ENCODE data around the gene LARGE1.

The LARGE1 gene

DNA sequence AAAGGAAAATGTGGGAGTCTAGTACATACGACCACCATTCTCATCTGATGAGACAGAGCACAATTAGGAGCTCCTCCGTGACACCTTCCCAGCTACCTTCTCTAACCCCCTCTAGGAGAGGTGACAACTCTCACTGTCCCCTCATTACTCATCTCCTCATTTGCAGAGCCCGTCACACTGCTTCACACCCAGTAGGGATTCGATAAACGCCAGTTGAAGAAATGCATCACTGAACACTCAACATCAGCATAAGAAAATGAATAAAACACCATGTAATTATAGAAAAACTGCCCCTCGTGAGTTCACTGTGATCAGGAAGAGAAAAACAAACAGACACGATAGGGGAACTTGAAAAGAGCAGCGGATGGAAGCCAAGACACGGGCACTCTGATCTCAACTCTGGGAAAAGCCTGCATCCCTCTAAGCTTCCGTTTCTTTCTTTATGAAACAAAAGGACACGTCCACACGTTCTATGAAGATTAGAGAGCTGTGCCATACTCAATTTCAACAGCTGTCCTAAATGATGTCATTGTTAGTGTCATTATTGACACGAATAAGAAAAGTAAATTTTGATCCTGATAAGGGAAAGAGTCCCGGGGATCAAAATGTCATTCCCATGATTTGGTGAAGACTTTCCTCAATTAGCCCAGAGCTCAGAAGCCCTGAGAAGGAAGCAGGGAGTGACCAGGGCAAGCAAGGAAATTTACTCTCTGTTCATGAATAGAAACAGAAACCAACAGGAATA is 356.9 kb downstream of the LARGE1 start:
- Histone ChIP-seq H3K9me3 (ENCODE audit: control insufficient read depth, insufficient read depth, low read length) (no peaks in the 10 kb centered on the region), H3K9ac (ENCODE audit: low read depth, low read length) (no peak overlapping the region), H3K4me1 (ENCODE audit: insufficient read depth, low read length) (no peaks in the 10 kb centered on the region), H3K36me3 (ENCODE audit: insufficient read depth, low read length) (no peaks in the 10 kb centered on the region; the same call in 1 of the 2 replicates)

DNA sequence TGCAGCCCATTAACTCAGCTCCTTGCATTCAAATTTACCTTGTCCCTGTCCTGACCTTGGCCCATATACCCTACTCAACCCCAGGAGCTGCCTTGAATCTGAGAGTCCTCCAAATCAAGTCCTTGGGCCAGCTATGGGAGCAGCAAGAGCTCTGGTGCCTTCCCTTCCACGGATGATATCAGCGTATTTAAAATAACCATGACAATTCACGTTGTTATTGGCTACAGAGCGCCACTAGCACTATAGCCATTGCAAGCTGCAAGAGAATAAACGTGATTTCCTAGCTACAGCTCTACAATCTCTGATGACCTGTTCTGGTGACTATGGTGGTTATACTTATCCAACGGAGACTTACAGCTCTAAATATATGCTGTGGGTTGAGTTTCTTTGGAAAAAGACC is 357.8 kb downstream of the LARGE1 start:
- Histone ChIP-seq H3K9me3 (ENCODE audit: control insufficient read depth, insufficient read depth, low read length) (no peaks in the 10 kb centered on the region), H3K36me3 (ENCODE audit: insufficient read depth, low read length) (no peaks in the 10 kb centered on the region; the same call in 1 of the 2 replicates), H3K9ac (ENCODE audit: low read depth, low read length) (no peak overlapping the region), H3K4me1 (ENCODE audit: insufficient read depth, low read length) (no peaks in the 10 kb centered on the region)

DNA sequence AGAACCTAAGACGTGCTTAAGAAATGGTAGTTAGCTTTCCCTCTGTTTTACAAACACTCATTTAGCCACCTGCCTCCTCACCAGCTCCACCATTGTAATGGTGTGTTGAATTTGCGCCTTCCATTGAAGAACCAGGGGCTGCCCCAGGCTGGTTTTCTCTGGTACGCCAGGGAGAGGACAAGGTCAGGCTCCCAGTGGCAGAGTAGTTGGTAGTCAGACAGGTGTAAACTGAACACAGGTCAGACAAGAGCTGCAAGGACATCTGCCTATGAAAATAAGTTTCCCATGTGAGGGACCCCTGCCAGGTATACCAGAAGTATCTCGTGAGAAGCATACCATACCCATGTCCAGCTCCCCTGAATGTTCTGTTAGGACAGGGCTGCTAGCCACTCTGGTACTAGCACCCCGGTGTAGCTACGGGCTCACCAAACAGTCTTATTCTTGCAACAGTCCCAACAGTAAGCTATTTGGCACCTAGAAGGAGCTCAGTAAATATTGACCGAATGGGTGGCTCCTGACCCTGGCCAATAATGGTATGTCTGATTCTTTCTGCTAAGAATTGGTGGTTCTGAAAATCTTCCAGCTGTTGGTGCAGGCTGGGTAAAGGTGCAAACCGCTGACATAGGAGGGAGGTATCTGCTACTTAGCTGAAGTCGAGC is 359.0 kb downstream of the LARGE1 start:
- Histone ChIP-seq H3K9ac (ENCODE audit: low read depth, low read length) (no peak overlapping the region), H3K36me3 (ENCODE audit: insufficient read depth, low read length) (no peaks in the 10 kb centered on the region; the same call in 1 of the 2 replicates), H3K4me1 (ENCODE audit: insufficient read depth, low read length) (no peaks in the 10 kb centered on the region), H3K9me3 (ENCODE audit: control insufficient read depth, insufficient read depth, low read length) (no peaks in the 10 kb centered on the region)

DNA sequence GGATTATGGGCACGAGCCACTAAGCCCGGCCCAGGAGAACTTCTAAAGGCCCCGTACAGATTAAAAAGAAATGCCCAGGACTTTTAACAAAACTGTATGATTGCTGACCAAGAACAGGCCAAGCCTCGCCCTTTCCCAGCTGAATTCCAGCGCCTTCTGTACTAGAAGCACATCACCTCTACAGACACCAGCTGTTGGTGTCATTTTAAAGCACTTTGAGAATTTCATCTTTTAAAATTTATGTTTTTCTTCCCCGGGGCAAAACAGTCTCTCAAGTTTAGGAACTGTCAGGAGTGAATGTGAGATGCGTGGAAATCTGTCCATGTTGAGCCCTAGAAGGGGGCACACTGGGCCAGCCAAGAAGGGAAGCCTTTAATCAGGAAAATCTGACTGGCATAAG is 362.4 kb downstream of the LARGE1 start:
- Histone ChIP-seq H3K36me3 (ENCODE audit: insufficient read depth, low read length) (no peaks in the 10 kb centered on the region), H3K9me3 (ENCODE audit: control insufficient read depth, insufficient read depth, low read length) (no peaks in the 10 kb centered on the region), H3K9ac (ENCODE audit: low read depth, low read length) (no peak overlapping the region), H3K4me1 (ENCODE audit: insufficient read depth, low read length) (no peaks in the 10 kb centered on the region)

DNA sequence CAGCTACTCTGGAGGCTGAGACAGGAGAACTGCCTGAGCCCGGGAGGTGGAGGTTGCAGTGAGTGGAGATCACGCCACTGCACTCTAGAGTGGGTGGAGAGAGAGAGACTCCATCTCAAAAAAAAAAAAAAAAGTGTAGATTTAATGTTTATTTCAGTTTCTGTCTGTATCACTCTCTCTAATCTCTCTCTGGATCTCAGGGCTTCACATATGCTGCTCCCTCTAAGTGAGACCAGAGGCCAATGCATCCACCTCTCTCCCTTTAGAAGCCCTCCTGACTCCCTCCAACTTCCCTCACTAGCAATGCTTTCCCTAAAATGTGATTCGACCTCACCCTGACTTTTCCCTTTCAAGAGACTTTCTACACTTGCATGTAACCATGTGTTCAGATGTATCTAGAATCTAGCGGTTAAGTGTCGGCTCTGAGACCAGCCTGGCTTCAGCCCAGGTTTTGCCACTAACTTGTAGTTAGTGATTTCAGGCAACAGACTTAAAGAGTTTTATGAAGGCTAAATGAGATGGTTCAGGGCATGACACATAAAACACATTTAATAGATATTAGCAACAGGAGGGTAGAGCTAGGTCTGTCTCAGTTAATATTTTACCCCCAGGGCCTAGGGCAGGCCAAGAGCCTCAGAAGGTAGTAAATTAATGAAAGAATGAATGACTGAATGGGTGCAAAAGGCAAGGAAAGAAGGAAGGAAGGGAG is 364.3 kb downstream of the LARGE1 start:
- H3K9me3 ChIP-seq (ENCODE audit: control insufficient read depth, insufficient read depth, low read length): no peaks in the 10 kb centered on the region
- H3K36me3 ChIP-seq (ENCODE audit: insufficient read depth, low read length): no peaks in the 10 kb centered on the region
- no peaks in the 10 kb centered on the region for H3K4me1 ChIP-seq (ENCODE audit: insufficient read depth, low read length)
- H3K9ac ChIP-seq (ENCODE audit: low read depth, low read length): no peak overlapping the region

DNA sequence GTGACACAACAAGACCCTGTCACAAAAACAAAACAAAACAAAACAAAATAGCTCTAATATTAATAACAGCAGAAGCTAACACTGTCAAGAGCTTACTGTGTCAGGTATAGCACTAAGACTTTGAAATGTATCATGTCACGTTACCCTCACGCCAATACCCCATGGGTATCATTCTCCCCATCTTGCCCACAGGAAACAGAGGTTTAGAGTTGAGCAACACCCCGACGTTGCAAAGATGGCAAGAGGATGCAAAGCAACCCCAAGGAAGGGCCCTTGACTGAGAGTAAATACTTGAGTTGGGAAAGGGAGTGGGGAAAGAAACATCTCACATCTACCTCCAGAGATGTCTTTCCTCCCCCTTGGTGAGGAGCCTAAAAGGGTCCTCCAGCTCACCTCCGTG is 366.8 kb downstream of the LARGE1 start:
- Histone ChIP-seq H3K9ac (ENCODE audit: low read depth, low read length) (no peak overlapping the region), H3K9me3 (ENCODE audit: control insufficient read depth, insufficient read depth, low read length) (no peaks in the 10 kb centered on the region), H3K4me1 (ENCODE audit: insufficient read depth, low read length) (no peaks in the 10 kb centered on the region), H3K36me3 (ENCODE audit: insufficient read depth, low read length) (no peaks in the 10 kb centered on the region)

DNA sequence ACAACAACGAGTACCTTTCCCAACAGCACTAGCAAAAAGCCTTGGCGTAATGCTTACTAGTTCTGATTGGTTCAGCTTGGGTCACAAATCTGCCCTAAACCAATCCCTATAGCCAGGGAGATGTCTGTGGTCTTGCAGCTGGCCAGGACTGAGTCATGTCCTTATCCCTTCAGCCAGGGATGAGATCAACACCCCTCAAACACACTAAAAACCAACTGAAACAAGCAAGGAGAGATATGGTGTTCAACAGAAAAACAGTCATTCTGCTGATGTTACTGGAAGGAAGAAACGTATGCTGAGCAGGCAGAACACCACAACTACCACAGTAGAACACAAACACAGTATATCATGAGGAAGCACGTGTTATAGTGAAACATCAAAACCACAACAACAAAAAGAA is 375.6 kb downstream of the LARGE1 start:
- Histone ChIP-seq H3K36me3 (ENCODE audit: insufficient read depth, low read length) (peaks cover 3% of the 10 kb centered on the region; the same call in 1 of the 2 replicates), H3K4me1 (ENCODE audit: insufficient read depth, low read length) (no peaks in the 10 kb centered on the region), H3K9ac (ENCODE audit: low read depth, low read length) (no peak overlapping the region), H3K9me3 (ENCODE audit: control insufficient read depth, insufficient read depth, low read length) (no peaks in the 10 kb centered on the region)

DNA sequence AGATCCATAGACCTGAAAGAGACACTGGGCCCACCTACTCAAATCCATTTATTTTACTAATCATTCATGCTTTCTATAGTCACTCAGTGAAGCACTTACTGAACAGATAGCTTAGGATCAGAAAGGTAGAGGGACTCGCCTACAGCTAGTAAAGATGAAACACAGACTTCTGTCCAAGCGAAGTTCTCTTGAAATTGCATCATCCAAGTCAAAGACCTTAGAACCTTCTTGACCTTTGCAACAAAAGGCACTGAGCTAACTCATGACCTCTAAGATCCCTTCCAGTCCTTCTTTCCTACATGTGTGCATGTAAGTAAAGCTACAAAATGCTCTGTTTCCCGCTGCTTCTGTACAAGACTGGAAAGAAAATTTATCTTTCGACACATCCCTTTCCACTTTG is 377.6 kb downstream of the LARGE1 start:
- H3K9ac ChIP-seq (ENCODE audit: low read depth, low read length): no peak overlapping the region
- H3K9me3 ChIP-seq (ENCODE audit: control insufficient read depth, insufficient read depth, low read length): no peaks in the 10 kb centered on the region
- peaks cover 3% of the 10 kb centered on the region; the same call in 1 of the 2 replicates for H3K36me3 ChIP-seq (ENCODE audit: insufficient read depth, low read length)
- no peaks in the 10 kb centered on the region for H3K4me1 ChIP-seq (ENCODE audit: insufficient read depth, low read length)

DNA sequence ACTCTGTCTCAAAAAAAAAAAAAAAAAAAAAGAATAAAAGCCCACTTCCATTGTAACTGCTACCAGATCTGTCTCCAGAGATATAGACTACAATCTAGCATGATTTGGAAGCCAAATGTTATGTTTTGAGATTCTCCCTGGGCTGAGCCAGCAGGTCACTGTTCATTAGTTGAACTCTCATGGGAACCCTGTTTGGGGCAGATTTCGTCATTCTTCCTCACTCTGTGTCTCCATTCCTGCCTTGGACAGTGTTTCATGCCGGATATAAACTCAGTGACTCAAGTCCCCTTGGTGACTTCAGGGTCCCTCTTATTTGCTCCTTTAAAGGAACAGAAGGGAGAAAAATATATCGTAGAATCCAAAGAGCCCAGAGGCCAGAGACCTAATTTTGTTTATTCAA is 378.1 kb downstream of the LARGE1 start:
- Histone ChIP-seq H3K36me3 (ENCODE audit: insufficient read depth, low read length) (peaks cover 3% of the 10 kb centered on the region; the same call in 1 of the 2 replicates), H3K4me1 (ENCODE audit: insufficient read depth, low read length) (no peaks in the 10 kb centered on the region), H3K9me3 (ENCODE audit: control insufficient read depth, insufficient read depth, low read length) (no peaks in the 10 kb centered on the region), H3K9ac (ENCODE audit: low read depth, low read length) (no peak overlapping the region)

DNA sequence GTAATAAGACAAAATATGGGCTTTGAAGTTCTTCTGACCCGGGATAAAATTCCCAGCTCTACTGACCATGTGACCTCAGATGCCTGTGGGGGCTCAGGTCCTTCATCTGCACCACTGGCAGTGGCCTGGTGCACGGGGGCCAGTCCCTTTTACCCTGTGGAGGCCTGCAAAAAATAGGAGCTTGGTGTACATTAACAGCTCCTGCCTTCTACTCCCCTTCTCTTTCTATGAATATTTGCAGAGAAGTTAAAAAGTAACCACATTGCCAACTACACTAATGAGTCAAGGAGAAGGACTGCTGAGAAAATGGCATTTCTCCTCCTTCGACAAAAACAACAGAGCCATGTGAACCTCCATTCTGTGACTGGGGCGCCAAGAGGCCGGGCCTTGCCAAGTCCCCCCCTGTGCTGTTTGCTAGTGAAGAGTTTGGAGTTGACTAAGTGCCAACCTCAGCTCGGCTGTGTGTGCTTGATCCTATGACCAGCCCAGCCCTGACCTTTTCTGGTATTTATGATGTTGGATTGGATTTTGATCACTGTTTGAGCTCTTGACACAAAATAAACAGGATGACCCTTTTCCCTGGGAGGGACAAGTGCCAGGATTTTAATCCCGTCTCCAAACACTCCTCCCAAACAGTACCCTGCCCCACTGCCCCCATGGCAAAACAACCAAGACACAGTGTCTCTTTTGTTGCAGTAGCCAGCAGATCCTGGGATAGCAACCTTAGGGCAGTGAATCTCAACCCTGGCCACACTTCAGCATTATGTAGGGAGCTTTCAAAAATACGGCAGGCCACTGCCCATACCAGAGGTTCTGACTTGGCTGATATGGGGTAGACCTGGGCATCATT is 380.1 kb downstream of the LARGE1 start:
- Histone ChIP-seq H3K9me3 (ENCODE audit: control insufficient read depth, insufficient read depth, low read length) (no peaks in the 10 kb centered on the region), H3K4me1 (ENCODE audit: insufficient read depth, low read length) (no peaks in the 10 kb centered on the region), H3K36me3 (ENCODE audit: insufficient read depth, low read length) (no peaks in the 10 kb centered on the region), H3K9ac (ENCODE audit: low read depth, low read length) (no peak overlapping the region)

DNA sequence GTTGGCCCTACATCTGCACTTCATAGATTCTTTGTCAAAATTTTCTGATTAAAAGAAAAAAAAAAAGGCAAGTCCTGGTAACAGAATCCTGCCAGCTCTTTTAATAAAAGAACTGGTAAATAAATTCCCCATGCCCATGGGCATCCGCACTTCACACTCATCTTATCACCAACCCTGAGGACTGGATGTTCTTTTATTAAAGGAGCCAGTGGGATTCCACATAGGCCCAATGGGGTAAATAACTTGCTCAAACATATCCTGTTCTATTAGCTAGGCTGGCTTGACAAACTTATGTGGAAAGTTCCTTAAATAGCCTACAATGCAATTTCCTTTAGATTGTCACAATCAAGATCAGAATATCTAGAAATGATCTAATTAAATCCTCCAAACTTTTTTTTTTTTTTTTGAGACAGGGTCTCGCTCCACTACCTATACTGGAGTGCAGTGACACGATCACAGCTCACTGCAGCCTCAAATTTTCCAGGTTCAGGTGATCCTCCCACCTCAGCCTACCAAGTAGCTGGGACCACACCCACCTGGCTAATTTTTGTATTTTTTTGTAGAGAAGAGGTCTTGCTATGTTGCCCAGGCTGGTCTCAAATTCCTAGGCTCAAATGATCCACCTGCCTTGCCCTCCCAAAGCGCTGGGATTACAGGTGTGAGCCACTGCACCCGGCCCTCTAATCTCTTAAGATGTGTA is 380.9 kb downstream of the LARGE1 start:
- H3K9me3 ChIP-seq (ENCODE audit: control insufficient read depth, insufficient read depth, low read length): no peaks in the 10 kb centered on the region
- no peak overlapping the region for H3K9ac ChIP-seq (ENCODE audit: low read depth, low read length)
- H3K4me1 ChIP-seq (ENCODE audit: insufficient read depth, low read length): no peaks in the 10 kb centered on the region
- H3K36me3 ChIP-seq (ENCODE audit: insufficient read depth, low read length): no peaks in the 10 kb centered on the region

DNA sequence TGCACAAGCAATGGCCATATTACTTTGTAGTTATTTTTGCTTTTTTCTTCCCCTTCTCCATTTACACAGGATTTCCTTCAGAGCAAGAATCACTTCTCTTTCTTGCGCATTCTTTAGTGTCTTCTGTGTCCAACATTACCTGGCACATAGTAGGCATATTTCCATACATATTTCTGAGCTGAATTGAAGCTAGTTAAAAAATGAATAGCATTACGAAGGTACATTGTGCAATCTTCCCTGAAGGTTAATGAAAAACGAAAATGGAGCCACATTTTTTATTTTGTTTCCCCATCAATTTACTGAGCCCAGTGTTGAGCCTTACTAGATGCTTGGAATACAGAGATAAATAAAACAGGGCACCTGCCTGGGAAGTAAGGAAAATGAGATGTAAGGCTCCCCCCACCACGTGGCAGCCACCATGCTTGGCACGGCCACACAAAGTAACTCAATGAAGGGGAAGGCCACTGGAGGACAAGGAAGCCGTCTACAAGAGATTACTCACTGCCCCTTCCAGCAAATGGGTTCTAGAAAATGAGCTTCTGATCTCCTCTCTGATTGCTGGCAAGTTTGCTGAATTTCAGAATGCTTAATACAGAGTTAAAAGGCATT is 381.9 kb downstream of the LARGE1 start:
- no peak overlapping the region for H3K9ac ChIP-seq (ENCODE audit: low read depth, low read length)
- no peaks in the 10 kb centered on the region for H3K9me3 ChIP-seq (ENCODE audit: control insufficient read depth, insufficient read depth, low read length)
- no peaks in the 10 kb centered on the region for H3K4me1 ChIP-seq (ENCODE audit: insufficient read depth, low read length)
- H3K36me3 ChIP-seq (ENCODE audit: insufficient read depth, low read length): no peaks in the 10 kb centered on the region

DNA sequence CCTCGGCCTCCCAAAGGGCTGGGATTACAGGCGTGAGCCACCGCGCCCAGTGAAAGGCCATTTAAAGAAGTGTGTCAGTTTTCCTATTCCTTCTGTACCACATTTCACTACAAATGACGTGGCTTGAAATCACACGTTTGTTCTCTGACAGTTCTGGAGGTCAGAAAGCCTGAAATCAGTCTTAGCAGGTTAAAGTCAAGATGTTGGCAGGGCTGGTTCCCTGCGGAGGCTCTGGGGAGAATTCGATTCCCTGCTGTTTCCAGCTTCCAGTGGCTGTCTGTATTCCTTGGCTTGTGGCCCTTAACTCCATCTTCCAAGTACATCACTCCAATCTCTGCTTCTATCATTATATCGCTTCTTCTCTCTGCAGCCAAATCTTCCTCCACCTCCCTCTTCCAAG is 383.2 kb downstream of the LARGE1 start:
- Histone ChIP-seq H3K4me1 (ENCODE audit: insufficient read depth, low read length) (no peaks in the 10 kb centered on the region), H3K36me3 (ENCODE audit: insufficient read depth, low read length) (no peaks in the 10 kb centered on the region), H3K9ac (ENCODE audit: low read depth, low read length) (no peak overlapping the region), H3K9me3 (ENCODE audit: control insufficient read depth, insufficient read depth, low read length) (no peaks in the 10 kb centered on the region)

Measured in ES-I3 (cell line).